CD4-positive, alpha-beta T cell treated with Interferon alpha-2 for 1 hour (primary cell): ENCODE measurements around the gene WAPL.
"Not testable (repeated sequence)": the region's sequence is repeated elsewhere in the genome, so short reads cannot be mapped to it uniquely, and the experiment has no call there.

Source experiments
- DNase-seq, 2 donors: peaks; one replicate each; pipeline ENCODE4 v3.0.0-alpha.2; 2020 to 2022

WAPL gene

DNA sequence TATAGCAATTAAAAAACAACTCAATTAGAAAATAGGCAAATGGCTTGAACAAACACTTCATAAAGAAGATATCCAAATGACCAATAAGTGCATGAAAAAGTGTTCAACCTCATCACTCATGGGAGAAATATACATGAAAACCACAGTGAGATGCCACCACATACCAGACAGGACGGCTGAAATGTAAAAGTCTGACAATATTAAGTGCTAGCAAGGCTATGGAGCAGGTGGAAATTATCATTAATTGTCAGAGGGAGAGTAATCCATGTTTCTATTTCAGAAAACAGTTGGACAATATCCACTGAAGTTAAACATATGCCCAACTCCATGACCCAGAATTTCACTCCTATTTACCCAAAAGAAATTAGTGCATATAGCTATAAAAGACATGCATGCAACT lies 112.4 kb downstream of the WAPL start:
- DNase-seq = no peak

DNA sequence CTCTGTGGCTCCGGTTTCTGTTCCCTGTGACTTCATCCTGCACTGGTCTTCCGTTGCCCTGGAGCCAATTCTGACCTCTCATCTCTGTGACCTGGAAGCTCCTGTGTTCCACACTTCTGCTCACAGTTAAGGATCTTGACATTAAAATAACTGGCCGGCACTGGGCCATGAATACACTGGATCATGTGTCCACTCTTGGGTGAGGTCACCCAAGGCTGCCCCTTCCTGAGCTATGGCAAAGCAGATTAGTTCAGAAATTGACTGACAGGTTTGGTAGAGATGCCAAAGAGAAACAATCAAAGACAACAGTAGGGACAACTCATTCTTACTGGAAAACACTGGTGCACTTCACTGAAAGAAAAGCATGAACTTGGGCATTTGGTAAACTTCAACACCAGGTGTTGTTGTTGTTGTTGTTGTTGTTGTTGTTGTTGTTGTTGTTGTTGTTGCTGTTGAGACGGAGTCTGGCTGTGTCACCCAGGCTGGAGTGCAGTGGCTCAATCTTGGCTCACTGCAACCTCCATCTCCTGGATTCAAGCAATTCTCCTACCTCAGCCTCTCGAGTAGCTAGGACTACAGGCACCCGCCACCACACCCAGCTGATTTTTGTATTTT lies 118.3 kb downstream of the WAPL start:
- no peak for DNase-seq

DNA sequence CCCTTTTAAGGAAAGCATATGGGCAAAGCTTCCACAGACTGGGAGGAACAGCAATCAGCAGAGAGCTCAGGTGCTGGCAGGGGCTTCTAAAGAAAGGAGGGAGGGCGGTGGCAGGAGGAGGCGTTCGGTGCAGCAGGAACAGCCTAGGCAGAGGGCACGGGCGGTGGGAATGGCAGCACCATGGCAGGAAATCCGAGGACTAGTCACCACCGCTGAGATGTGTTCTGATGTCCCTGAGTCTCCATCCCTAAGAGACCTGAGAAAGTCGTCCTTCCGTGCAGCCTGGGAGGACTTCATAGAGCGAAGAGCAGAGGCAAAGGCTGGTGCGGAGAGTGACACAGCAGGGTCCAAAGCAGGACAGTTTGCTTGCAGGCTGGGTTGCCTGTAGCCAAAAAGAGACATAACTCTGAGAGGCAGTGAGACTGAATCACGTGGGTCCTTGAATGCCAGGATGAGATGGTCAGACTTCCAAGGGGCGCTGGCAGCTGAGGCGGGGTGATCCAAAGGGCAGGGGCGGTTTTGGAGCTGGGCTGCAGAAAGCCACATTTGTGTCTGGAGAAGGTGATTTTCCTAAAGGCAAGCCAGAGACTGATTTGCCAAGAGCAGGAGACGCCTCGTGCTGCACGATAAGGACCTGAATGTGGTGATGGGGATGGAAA lies 119.2 kb downstream of the WAPL start:
- DNase-seq = no peak

DNA sequence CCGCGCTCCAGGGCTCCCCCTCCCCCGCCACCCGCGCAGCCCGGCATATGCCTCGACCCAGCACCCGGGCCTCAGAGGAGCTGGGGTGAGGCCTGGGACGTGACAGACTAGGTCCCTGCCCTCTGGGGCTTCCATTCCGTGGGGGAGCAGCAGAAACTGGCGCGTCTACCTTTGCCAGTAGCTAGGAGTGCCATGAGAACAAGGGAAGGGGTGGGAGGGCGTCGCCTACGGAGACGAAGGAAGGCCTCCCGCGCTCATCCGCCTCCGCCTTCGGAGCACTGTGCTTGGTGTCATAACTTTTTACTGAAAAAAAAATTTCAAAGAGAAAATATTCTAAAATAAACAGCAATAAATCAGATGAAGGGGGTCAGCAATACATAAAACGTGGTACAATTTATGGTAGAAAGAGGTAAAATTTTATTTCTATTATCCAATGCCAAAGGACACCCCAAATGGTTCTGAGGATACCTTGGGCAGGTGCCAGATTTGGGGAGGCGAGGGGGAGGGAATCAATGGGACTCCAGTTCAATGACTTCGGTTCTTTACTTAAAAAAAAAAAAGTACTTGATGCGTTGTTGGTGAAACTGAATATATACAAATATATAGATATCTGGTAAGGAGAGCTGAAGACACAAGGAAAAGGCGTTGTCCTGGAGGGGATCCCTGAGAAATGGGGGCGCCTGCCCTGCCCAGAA lies 119.9 kb downstream of the WAPL start:
- DNase-seq = peak in 1 of 2 donors; percentile 17

DNA sequence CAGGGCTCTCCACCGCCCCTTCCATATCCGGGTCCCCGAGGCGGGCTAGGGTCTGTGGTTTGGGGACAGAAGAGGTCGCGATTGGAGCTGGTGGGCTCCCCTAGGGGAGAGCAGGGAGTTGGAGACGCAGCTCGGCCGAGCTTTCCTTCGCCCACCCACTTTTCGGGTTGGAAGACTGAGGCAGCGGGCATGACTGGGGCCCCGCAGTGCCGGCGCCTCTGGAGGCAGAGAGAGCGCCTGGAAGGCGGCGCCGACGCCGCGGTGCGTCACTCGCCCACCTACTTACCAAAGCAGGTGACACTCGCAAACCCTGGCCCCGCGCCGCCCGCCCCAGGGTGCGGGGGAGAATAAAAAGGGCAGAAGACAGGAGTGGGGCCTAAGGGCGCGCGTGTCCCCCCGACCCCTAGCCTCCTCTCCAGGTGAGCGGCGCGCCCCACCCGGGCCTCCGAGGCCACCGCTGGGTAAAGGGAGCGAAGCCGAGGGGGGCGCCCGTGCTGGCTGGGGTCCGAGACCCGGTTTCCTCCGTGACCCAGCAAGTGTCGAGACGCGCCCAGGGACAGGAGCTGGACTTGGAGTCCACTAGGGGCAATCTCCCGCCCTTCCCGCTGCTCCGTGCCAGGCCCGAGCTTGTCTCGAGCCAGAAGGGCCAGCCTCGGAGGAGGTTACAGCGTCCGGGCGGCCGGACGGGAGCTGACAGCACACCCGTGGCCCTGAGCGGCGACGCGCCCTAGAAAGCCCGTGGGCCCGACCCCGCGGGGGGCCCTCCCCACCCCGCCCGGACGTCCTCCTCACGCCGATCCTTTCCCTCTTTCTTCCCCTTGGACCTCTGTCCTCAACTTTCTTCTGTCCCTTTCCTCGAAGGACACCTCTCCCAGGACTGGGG lies 120.6 kb downstream of the WAPL start:
- DNase-seq = peak; percentile 53 to 62

DNA sequence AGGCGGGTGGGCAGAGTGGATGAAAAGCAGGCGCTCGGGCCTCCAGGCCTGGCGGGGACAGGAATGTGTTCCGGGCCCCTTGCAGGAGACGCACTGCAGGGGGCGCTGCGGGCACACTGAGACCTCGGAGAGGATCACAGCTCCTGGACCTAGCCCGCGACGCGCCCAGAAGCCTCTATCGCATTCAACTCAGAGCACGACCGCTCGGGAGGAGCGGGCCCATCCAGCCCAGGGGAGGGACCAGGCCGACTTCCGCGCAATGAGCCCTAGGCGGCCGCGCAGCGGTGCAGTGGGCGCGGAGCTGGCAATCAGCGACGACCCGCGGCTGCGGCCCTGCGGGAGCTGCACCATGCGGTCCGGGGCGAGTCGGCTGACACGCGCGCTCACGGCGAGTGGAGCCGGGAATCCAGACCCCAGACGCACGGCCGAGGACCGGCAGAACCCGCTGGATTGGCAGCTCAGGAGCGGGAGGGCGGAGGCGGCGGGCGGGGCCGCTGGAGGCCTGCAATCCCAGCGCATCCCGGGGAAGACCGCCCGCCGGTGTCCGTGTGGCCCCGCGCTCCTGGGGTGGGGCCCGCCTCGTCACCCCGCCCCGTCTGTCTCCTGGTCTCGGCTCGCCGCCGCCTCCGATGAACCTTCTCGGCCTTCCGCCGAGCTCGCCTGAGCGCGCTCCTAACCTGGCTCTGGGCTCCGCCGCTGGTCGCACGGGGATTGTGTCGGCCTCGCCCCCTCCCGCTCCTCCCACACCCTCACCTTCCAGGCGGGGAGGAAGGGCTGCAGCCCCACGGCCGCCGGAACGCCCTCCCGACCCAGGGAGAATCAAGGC lies 121.5 kb downstream of the WAPL start:
- DNase-seq = peak; percentile 90

DNA sequence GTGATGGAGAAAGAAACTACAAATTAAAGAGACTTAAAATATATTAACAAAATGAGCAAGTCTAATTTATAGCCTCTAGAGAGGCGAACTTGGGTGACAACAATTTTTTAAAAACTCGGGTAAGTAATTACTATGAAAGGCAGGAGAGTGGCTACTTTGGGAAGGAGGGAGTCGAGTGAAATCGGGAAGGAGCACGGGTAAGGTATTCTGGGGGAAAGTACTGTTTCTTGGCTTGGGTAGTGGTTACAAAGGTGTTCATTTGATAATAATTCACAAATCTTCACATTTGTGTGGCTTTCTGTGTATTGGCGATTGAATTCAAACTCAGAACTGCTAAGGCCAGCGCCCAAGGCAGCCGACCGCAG lies 122.1 kb downstream of the WAPL start:
- DNase-seq = no peak

DNA sequence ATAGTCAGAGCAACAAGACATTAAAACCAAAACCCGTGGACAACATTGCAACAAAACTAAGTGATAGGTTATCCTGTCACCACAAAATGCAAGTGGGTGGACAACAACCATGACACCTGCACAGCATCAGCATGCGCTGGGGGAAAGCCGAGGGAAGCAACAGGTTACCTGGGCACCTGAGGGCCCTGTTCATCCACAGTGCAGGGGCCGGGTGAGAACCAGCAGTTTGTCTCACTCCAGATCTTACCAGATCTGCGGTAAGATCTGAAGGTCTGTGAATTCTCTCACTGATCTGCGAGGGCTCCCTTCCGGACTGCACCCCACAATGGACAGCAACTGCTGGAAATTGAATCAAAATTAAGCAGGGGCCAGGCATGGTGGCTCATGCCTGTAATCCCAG lies 124.5 kb downstream of the WAPL start:
- no peak for DNase-seq

DNA sequence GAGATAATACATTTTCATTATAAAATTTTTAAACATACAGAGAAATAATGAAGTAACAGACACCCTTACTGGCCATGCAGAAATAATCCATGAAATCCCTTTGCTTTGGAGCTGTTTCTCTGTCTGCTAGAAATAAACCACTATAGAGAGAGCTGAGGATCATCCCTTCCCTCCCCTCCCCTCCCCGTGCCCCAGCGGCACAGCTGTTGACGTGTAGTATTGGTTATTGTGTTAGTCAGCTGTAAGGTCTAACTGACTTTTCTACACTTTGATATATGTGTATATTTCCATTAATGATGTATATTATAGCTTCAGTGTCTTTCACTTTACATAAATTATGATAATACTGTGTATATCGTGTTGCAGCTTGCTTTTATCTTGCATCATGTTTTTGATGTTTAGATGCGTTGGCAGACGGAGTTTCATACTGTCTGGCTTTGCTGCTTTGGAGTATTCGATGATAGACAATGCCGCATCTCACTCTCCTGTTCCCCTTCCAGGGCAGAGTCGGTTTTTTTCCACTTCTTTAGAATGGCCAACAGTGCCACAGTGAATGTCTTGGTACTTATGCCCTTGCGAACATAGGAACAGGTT lies 127.6 kb downstream of the WAPL start:
- no peak for DNase-seq

DNA sequence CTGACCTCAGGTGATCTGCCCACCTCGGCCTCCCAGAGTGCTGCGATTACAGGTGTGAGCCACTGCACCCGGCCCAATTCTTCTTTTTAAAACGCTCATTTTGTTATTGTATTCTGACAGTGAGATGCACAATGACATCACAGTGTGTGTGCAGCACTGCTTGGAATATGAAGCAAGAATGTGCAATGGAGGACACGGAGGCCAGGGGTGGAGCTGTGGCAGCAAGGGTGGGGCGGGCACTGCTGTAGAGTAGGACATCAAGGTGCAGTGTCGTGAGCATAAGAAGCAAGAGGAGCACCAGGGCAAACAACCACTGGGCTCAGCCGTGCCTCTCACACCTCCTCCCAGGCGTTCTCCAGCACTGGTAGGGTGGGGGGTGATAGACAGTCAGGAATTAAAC lies 128.2 kb downstream of the WAPL start:
- DNase-seq = no peak

DNA sequence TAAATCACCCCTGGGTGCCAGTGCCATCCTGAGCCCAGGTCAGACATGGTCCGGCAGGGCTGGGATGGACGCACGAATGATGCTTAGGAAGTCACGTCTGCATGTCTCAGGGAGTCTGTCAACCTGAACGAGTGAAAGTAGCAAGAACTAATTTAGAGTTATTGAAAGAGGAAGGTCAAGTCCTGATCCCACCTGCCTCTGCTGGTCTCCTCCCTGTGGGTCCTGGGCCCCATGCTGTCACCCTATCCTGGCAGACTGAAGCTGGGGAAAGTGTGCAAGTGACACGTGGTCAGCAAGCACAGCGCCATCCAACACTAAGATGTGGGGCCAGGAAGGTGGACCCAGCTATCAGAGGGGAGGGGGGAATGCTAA lies 128.9 kb downstream of the WAPL start:
- DNase-seq = no peak

DNA sequence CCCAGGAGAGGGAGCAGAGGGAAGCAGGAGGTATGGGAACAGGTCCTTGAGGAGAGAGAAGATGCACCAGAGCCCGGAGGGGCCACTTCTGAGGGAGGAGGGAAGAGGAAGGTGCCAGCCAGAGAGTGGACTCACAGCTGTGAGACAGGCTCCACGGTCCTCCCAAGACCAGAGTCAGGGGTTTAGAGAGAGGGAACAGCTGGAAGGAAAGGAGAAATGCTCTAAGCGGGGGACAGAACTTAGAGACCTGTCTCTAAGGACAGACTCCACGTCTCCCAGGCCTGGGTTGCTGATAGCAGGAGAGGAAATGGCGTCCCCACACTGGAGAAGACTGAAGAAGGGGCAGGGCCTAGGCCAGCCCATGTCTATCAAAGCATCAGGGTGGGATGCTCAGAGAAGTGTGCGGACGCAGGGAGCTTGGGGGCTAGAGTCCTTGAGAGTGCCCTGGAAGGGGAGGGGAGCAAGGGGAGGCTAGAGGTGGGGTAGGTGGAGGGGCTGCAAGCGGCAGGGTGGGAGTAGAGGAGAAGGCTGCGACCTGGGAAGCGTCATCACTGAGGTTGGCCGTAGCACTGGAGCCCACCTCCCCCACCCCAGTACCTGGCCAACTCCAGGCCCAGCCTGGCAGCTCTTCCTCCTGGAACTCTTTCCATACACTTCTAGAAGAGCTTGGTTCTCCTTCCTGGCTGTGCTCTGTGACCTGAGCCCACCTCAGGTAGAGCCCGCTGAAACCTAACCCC lies 129.4 kb downstream of the WAPL start:
- no peak for DNase-seq

DNA sequence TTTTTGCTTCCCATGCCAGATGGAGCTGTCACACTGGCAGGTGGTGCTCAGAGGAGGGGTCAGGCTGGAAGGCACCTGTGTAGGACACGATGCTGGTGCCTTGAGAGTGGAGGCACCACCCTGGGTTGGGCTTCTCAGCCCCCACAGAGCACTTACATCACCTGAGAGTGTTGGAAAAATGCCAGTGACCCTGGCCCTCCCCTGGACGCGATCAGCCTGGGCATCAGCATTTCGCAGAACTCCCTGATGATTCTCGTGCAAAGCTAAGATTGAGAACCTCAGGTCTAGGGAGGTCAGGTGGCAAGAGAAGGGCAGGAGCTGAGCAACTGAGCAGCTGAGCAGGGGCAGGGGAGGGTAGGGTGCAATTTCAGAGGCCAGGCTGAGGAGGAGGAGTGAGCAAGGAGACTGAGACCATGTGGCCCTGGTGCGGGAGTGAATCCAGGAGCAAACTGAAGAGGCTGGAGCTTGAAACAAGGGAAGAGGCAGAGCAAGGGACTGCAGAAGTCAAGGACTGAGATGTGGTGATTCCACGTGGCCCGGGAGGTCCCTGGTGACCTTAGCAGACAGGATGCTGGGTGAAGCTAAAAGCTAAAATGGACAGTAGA lies 130.3 kb downstream of the WAPL start:
- DNase-seq = no peak

DNA sequence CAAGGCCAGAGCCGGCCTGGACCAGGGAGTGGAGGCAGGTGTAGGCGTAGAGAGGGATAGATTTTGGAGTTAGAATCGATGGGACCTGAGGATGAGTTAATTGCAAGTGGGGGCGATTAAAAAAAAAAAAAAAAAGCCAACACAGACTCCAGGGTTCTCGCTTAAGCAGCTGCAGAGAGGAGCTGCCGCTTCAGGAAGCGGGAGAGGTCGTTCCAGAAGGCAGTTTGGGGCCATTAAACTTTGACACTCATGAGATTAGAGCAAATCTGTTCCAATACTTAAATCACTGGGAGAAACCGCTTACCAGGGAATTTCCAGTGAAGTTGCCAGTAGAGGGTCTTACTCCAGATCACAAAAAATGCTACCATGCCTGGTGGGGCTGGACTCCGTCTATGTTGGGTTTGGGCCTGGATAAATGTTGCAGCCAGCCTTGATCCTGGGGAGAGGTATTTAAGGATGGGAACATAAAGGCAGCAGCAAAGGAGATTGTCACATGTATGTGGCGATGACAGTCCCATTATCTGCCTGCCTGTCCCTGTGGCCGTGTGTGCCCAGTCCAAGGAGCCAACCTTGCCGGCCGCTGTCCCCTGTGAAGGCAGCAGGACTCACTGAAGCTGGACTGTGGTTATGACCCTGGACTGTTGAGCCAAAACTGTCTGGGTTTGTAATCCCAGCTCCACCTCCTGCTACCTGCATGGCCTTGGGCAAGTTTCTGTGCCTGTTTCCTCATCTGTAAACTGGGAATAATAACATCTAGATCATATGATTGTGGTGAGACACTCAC lies 131.1 kb downstream of the WAPL start:
- DNase-seq = no peak

DNA sequence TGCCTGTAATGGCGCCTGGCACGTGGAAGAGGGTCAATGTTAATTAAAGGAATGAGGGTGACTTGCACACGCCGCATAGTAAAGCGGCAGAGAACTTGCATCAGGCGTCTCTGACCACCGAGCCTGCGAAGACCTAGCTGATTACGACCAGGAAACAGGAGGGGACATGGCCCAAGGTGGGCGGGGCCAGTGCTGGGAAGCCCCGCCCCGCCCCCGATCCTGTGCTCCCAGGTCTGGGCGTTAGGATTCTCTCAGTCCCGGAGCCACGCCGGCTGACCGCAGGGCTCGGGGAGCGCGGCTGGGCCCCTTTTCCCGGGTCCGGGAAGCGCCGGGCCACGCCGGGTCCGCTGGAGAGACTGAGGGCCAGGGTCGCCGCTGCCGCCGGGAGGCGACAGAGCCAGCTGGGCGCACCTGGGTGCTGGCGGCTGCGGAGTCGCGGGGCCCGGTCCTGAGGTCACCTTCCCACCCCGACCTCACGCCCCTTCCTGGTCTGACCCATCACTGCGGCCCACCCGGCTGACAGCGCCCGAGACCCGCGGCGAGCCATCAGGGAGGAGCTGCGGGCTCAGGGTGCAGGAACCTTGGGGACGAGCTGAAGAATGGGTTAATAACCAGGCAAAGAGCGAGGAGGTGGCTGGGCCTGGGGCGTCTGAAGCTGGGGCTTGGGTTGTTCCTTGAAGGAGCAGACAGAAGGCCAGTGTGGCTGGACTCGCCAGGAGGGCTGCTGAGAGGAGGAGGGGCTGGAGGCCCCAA lies 132.0 kb downstream of the WAPL start:
- DNase-seq = no peak

DNA sequence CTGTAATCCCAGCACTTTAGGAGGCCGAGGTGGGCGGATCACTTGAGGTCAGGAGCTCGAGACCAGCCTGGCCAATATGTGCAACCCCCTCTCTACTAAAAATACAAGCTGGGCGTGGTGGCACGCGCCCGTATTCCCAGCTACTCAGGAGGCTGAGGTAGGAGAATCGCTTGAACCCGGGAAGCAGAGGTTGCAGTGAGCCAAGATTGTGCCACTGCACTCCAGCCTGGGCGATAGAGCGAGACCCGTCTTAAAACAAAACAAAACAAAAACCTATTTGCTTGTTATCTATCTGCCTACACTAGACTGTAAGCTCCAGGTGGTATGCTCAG lies 132.5 kb downstream of the WAPL start:
- not testable (repeated sequence) for DNase-seq

DNA sequence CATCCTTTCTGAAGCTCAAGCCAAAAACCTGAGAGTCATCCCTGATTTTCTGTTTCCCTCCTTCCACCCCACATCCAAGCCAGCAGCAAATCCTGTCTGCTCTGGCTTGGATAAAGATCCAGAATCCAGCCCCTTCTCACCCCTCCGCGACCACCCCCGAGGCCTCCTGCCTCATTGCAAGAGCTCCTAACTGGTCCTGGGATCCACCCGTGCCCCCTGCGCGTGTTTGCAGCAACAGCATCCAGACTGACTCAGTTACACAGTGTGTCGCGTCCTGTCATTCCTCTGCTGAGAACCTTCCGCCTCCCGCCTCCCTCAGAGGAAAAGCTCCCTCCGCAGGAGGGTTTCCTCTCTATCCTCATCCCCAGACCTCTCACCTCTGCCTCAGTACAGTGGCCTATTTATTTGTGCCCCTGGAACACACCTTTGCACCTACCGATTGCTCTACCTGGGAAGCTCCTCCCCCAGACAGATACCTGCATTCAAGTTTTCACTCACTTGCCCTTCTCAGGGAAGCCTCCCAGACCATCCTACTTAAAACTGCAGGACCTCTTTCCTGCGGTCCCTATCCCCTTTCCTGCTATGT lies 133.4 kb downstream of the WAPL start:
- no peak for DNase-seq

DNA sequence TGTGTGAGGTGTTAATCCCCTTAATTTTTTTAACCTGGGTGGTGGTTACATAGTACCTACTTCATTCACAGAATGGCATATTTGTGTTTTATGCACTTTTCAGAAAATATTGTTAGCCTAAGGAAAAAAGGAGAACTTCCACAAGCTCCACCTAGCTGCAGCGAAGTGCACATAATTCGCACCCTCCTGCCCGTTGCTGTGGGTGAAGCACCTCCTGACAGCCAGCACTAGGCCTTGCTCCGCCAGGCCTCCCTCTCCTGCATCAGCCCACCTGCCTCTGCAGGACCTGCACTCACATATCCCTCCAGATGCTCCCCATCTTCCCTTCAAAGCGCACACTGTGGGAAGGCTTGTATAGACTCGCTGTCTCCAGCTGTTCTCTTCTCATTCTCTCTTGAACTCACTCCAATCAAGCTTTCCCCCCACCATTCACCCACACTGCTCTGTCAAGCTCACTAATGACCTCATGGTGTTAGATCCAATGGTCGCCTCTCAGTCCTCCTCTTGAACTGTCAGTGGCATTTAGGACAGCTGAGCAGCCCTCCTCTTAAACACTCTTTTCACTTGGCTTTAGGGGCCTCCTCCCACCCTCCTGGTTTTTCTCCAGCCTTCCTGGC lies 134.3 kb downstream of the WAPL start:
- no peak for DNase-seq

DNA sequence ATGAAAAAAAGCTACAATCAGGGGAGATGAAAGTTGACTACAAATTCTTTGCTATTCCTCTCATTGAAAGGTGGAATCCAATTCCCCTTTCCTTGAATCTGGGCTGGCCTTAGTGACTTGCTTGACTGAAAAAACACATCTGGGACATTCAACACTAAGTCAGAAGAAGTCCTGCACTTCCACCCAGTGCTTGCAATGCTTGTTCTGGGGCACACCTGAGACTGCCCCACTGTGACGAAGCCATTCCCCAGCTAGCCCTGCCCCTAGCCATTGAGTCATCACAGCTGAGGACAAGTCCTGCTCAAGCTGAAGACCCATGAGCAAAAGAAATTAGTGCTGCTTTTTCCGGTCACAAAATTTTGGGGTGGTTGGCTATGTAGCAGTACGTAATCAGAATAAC lies 135.8 kb downstream of the WAPL start:
- DNase-seq = no peak
